ENCODE data around the gene MPIG6B.

The MPIG6B gene

GRCh38 chr6:31729515-31729978 lies 6.4 kb downstream of the MPIG6B start:
- H3K9me3 ChIP-seq (ENCODE audit: control insufficient read depth, low read length), result no peaks in the 10 kb centered on the region
- H3K36me3 ChIP-seq (ENCODE audit: control insufficient read depth, insufficient read depth, low read length), result peaks cover 49% of the 10 kb centered on the region
- peak overlapping the region; percentile 86 for H3K27ac ChIP-seq (ENCODE audit: insufficient read depth, low read depth, low read length, poor library complexity, severe bottlenecking)
- peaks cover 6% of the 10 kb centered on the region for H3K4me1 ChIP-seq (ENCODE audit: control insufficient read depth, insufficient read depth, low read length)
- H3K4me3 ChIP-seq (ENCODE audit: insufficient read depth, low read depth, low read length), result peak overlapping the region; percentile 93
- WGBS, 2 experiments, result 0% methylated on average over 29 of the region's 29 CpGs
- H3K27me3 ChIP-seq (ENCODE audit: control insufficient read depth, insufficient read depth, low read length, poor library complexity, severe bottlenecking), result no peaks in the 10 kb centered on the region

- WGBS, 2 experiments, result 3 to 4% methylated on average over 46 of the region's 46 CpGs
- Histone ChIP-seq H3K9me3 (ENCODE audit: control insufficient read depth, low read length) (no peaks in the 10 kb centered on the region), H3K36me3 (ENCODE audit: control insufficient read depth, insufficient read depth, low read length) (peaks cover 49% of the 10 kb centered on the region), H3K27ac (ENCODE audit: insufficient read depth, low read depth, low read length, poor library complexity, severe bottlenecking) (peak overlapping the region; percentile 86), H3K4me3 (ENCODE audit: insufficient read depth, low read depth, low read length) (peak overlapping the region; percentile 93), H3K27me3 (ENCODE audit: control insufficient read depth, insufficient read depth, low read length, poor library complexity, severe bottlenecking) (no peaks in the 10 kb centered on the region), H3K4me1 (ENCODE audit: control insufficient read depth, insufficient read depth, low read length) (peaks cover 8% of the 10 kb centered on the region)
Measured at GRCh38 chr6:31729979-31730630, 6.9 kb downstream of the MPIG6B start.

- H3K9me3 ChIP-seq (ENCODE audit: control insufficient read depth, low read length), result no peaks in the 10 kb centered on the region
- H3K4me1 ChIP-seq (ENCODE audit: control insufficient read depth, insufficient read depth, low read length), result peaks cover 8% of the 10 kb centered on the region
- WGBS, 2 experiments, result 90% methylated on average over 11 of the region's 11 CpGs
- H3K27ac ChIP-seq (ENCODE audit: insufficient read depth, low read depth, low read length, poor library complexity, severe bottlenecking), result no peak overlapping the region
- H3K36me3 ChIP-seq (ENCODE audit: control insufficient read depth, insufficient read depth, low read length), result peaks cover 48% of the 10 kb centered on the region
- no peak overlapping the region for H3K4me3 ChIP-seq (ENCODE audit: insufficient read depth, low read depth, low read length)
- H3K27me3 ChIP-seq (ENCODE audit: control insufficient read depth, insufficient read depth, low read length, poor library complexity, severe bottlenecking), result no peaks in the 10 kb centered on the region
Measured at GRCh38 chr6:31730631-31731086, 7.5 kb downstream of the MPIG6B start.

DNA sequence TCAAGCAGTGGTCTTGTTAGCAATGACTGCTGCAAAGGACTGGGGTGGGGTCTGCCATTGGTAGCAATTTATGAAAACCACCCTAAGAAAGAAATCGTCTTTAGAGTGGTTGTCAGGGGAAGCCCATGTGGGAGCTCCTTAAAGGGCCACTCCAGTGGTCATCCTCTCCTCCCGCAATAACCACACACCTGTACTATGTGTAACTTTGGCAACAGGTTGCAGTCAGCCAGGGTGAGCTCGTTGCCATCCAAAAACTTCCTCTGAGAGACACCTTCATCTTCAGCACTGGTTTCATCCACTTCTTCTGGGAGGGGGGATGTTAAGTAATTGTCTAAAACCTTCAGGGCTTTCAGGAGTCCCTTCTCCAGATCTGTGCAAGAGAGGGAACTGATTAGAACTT lies 8.9 kb downstream of the MPIG6B start:
- whole genome bisulfite sequencing, 2 experiments, result 84 to 88% methylated on average over 3 of the region's 3 CpGs
- no peaks in the 10 kb centered on the region for H3K9me3 ChIP-seq (ENCODE audit: control insufficient read depth, low read length)
- no peak overlapping the region for H3K27ac ChIP-seq (ENCODE audit: insufficient read depth, low read depth, low read length, poor library complexity, severe bottlenecking)
- H3K4me1 ChIP-seq (ENCODE audit: control insufficient read depth, insufficient read depth, low read length), result peaks cover 14% of the 10 kb centered on the region
- H3K4me3 ChIP-seq (ENCODE audit: insufficient read depth, low read depth, low read length), result no peak overlapping the region
- H3K36me3 ChIP-seq (ENCODE audit: control insufficient read depth, insufficient read depth, low read length), result peaks cover 35% of the 10 kb centered on the region
- H3K27me3 ChIP-seq (ENCODE audit: control insufficient read depth, insufficient read depth, low read length, poor library complexity, severe bottlenecking), result no peaks in the 10 kb centered on the region

DNA sequence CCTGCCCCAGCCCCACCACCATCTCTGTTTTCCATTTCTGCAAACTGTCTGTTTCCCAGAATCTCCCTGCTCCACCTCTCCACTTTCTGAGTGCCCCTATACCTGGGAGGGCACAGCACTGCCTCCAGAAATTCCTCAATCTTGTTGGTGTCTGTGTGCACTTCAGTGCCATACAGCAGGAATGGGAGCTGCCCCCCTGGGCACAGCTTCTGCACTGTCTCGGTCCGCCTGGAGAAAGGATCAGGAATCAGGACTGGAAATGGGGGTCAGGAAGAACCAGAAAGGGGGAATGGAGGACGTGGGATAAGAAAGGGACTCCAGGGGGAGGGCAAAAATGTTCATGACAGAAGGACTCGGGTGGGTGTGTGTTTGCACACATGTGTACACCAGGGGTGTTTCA lies 10.6 kb downstream of the MPIG6B start:
- Histone ChIP-seq H3K27me3 (ENCODE audit: control insufficient read depth, insufficient read depth, low read length, poor library complexity, severe bottlenecking) (no peaks in the 10 kb centered on the region), H3K9me3 (ENCODE audit: control insufficient read depth, low read length) (no peaks in the 10 kb centered on the region), H3K36me3 (ENCODE audit: control insufficient read depth, insufficient read depth, low read length) (peaks cover 25% of the 10 kb centered on the region), H3K4me1 (ENCODE audit: control insufficient read depth, insufficient read depth, low read length) (peaks cover 29% of the 10 kb centered on the region), H3K27ac (ENCODE audit: insufficient read depth, low read depth, low read length, poor library complexity, severe bottlenecking) (no peak overlapping the region), H3K4me3 (ENCODE audit: insufficient read depth, low read depth, low read length) (no peak overlapping the region)
- WGBS, 2 experiments, result 94% methylated on average over 4 of the region's 4 CpGs

DNA sequence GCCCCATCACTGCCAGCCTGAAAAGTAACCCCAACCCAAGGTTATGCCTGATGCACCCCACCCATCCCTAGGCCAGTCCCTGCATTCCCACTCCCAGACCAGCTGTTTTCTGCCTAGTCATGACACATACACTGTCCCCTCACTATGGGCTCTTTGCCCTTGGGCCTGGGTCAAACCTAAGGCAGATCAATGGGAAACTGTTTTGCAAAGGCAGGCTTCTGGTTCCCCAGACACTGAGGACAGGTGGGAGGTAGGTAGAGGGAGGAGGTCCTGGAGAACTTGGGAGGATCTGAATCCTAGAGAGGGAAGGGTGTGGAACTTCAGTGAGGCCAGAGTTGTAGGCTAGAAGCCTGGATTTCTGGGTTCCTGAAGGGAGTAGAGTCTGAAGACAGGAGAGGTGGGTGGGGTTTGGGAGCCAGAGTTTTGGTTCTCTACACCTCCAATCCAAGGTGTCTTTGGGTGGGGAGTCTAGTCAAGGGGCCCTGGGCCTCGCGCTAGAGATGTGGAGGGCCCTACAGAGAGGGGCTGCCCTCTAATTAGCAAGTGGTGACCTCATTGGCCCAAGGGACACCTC lies 11.2 kb downstream of the MPIG6B start:
- H3K9me3 ChIP-seq (ENCODE audit: control insufficient read depth, low read length), result no peaks in the 10 kb centered on the region
- no peaks in the 10 kb centered on the region for H3K27me3 ChIP-seq (ENCODE audit: control insufficient read depth, insufficient read depth, low read length, poor library complexity, severe bottlenecking)
- no peak overlapping the region for H3K27ac ChIP-seq (ENCODE audit: insufficient read depth, low read depth, low read length, poor library complexity, severe bottlenecking)
- H3K4me3 ChIP-seq (ENCODE audit: insufficient read depth, low read depth, low read length), result peak overlapping the region; percentile 68
- H3K4me1 ChIP-seq (ENCODE audit: control insufficient read depth, insufficient read depth, low read length), result peaks cover 34% of the 10 kb centered on the region
- 16 to 18% methylated on average over 2 of the region's 2 CpGs for WGBS, 2 experiments
- H3K36me3 ChIP-seq (ENCODE audit: control insufficient read depth, insufficient read depth, low read length), result peaks cover 25% of the 10 kb centered on the region

DNA sequence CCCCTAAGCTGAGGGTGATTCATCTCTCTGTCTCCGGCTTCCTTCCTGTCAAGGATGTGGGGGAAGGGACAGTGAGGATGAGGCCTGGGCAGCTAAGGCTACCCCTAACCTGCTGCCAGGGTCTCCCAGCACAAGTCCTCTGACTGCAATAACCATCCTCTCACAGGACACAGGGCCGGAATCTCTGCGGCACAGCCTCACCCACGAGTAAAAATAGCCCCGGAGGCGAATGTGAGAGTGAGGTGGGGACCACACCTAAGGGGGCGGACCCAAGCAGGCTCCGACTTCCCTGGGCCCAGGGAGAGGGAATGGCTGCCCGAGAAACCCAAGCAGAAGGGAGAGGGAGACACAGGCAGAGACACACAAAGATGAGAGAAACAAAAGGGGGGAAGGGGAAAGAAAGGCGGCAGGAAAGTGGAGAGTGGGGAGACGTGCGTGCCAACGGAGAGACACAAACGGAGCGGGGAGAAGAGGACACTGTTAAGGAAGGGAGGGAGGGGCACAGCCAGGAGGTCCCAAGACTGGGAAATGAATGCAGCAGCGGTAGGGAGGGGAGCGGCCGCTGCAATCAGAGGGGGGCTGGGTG lies 11.7 kb downstream of the MPIG6B start:
- Histone ChIP-seq H3K27me3 (ENCODE audit: control insufficient read depth, insufficient read depth, low read length, poor library complexity, severe bottlenecking) (no peaks in the 10 kb centered on the region), H3K27ac (ENCODE audit: insufficient read depth, low read depth, low read length, poor library complexity, severe bottlenecking) (no peak overlapping the region), H3K4me1 (ENCODE audit: control insufficient read depth, insufficient read depth, low read length) (peaks cover 34% of the 10 kb centered on the region), H3K9me3 (ENCODE audit: control insufficient read depth, low read length) (no peaks in the 10 kb centered on the region), H3K36me3 (ENCODE audit: control insufficient read depth, insufficient read depth, low read length) (peaks cover 25% of the 10 kb centered on the region), H3K4me3 (ENCODE audit: insufficient read depth, low read depth, low read length) (peak overlapping the region; percentile 68)
- WGBS, 2 experiments, result 2% methylated on average over 18 of the region's 18 CpGs

GRCh38 chr6:31736021-31736767 lies 13.0 kb downstream of the MPIG6B start, which contains the start of gene CLIC1:
TSS of gene CLIC1 (minus strand) at chr6:31736530. CDS start at chr6:31736300, 230 bp downstream.
- WGBS, 2 experiments, result 0 to 1% methylated on average over 24 of the region's 24 CpGs
- Histone ChIP-seq H3K27me3 (ENCODE audit: control insufficient read depth, insufficient read depth, low read length, poor library complexity, severe bottlenecking) (no peaks in the 10 kb centered on the region), H3K4me3 (ENCODE audit: insufficient read depth, low read depth, low read length) (peak within 1 kb of the TSS; percentile 68), H3K27ac (ENCODE audit: insufficient read depth, low read depth, low read length, poor library complexity, severe bottlenecking) (peak within 1 kb of the TSS; percentile 91), H3K36me3 (ENCODE audit: control insufficient read depth, insufficient read depth, low read length) (peaks cover 25% of the 10 kb centered on the region), H3K9me3 (ENCODE audit: control insufficient read depth, low read length) (no peaks in the 10 kb centered on the region), H3K4me1 (ENCODE audit: control insufficient read depth, insufficient read depth, low read length) (peaks cover 34% of the 10 kb centered on the region)

- Histone ChIP-seq H3K4me1 (ENCODE audit: control insufficient read depth, insufficient read depth, low read length) (peaks cover 34% of the 10 kb centered on the region), H3K36me3 (ENCODE audit: control insufficient read depth, insufficient read depth, low read length) (peaks cover 20% of the 10 kb centered on the region), H3K27me3 (ENCODE audit: control insufficient read depth, insufficient read depth, low read length, poor library complexity, severe bottlenecking) (no peaks in the 10 kb centered on the region), H3K27ac (ENCODE audit: insufficient read depth, low read depth, low read length, poor library complexity, severe bottlenecking) (peak overlapping the region; percentile 91), H3K4me3 (ENCODE audit: insufficient read depth, low read depth, low read length) (peak overlapping the region; percentile 68), H3K9me3 (ENCODE audit: control insufficient read depth, low read length) (no peaks in the 10 kb centered on the region)
- WGBS, 2 experiments, result 38 to 41% methylated on average over 10 of the region's 10 CpGs
Measured at GRCh38 chr6:31736768-31737314, 13.7 kb downstream of the MPIG6B start.
